HEK293T (cell line): Measurements from ENCODE around the gene SRPK3.

Source experiments
- CTCF ChIA-PET: fragments of 350-600 bp; formaldehyde crosslinking; extraction: SDS; loops from one replicate; lab custom pipeline; 2021; ENCODE audit warnings: antibody characterized with exemption, inconsistent platforms; lab: Yijun Ruan, JAX
- POLR2A ChIA-PET: fragments of 350-600 bp; formaldehyde crosslinking; extraction: SDS; loops from one replicate; lab custom pipeline; 2020; ENCODE audit warnings: antibody characterized with exemption, inconsistent platforms; lab: Yijun Ruan, JAX
- DNase-seq: peaks from one replicate; pipeline ENCODE4 v3.0.0; 2012; ENCODE audit warnings: mixed read lengths; ENCODE audit errors: extremely low spot score
- ARNT ChIP-seq: fragments of 450-650 bp; IDR thresholded peaks from 2 replicates; pipeline ENCODE4 v1.6.1; 2017; ENCODE audit warnings: mild to moderate bottlenecking
- BHLHE40 ChIP-seq: fragments of 450-650 bp; IDR thresholded peaks from 2 replicates; pipeline ENCODE4 v1.6.1; 2016; ENCODE audit warnings: mild to moderate bottlenecking, moderate library complexity, borderline replicate concordance
- CTBP1 ChIP-seq: fragments of 450-650 bp; IDR thresholded peaks from 2 replicates; pipeline ENCODE4 v1.6.1; 2016; ENCODE audit warnings: borderline replicate concordance
- ELF4 ChIP-seq: fragments of 450-650 bp; IDR thresholded peaks from 2 replicates; pipeline ENCODE4 v1.6.1; 2017; ENCODE audit warnings: antibody characterized with exemption
- FOXA1 ChIP-seq: fragments of 450-650 bp; IDR thresholded peaks from 2 replicates; pipeline ENCODE4 v1.6.1; 2016; ENCODE audit warnings: mild to moderate bottlenecking
- FOXK2 ChIP-seq: fragments of 450-650 bp; IDR thresholded peaks from 2 replicates; pipeline ENCODE4 v1.6.1; 2016; ENCODE audit warnings: mild to moderate bottlenecking
- FOXM1 ChIP-seq: fragments of 450-650 bp; IDR thresholded peaks from 2 replicates; pipeline ENCODE4 v1.6.1; 2017; ENCODE audit warnings: mild to moderate bottlenecking, borderline replicate concordance
- HDGF ChIP-seq: fragments of 450-650 bp; IDR thresholded peaks from 2 replicates; pipeline ENCODE4 v1.6.1; 2017; ENCODE audit warnings: antibody characterized with exemption, borderline replicate concordance
- L3MBTL2 ChIP-seq: fragments of 450-650 bp; conservative IDR thresholded peaks from 2 replicates; pipeline ENCODE4 v1.6.1; 2016; ENCODE audit warnings: mild to moderate bottlenecking
- LEF1 ChIP-seq: fragments of 450-650 bp; IDR thresholded peaks from 2 replicates; pipeline ENCODE4 v1.6.1; 2017; ENCODE audit warnings: mild to moderate bottlenecking, borderline replicate concordance
- NFRKB ChIP-seq: fragments of 450-650 bp; IDR thresholded peaks from 2 replicates; pipeline ENCODE4 v1.6.1; 2016; ENCODE audit warnings: mild to moderate bottlenecking, moderate library complexity
- PKNOX1 ChIP-seq: fragments of 450-650 bp; IDR thresholded peaks from 2 replicates; pipeline ENCODE4 v1.6.1; 2016
- SP1 ChIP-seq: fragments of 450-650 bp; IDR thresholded peaks from 2 replicates; pipeline ENCODE4 v1.6.1; 2017
- SUZ12 ChIP-seq: fragments of 450-650 bp; IDR thresholded peaks from 2 replicates; pipeline ENCODE4 v1.6.1; 2016; ENCODE audit warnings: mild to moderate bottlenecking
- TARDBP ChIP-seq: fragments of 450-650 bp; IDR thresholded peaks from 2 replicates; pipeline ENCODE4 v1.6.1; 2016
- ZNF384 ChIP-seq: fragments of 450-650 bp; IDR thresholded peaks from 2 replicates; pipeline ENCODE4 v1.6.1; 2016

The SRPK3 gene

GRCh38 chrX:153766098-153766817 is 14.6 kb upstream of the SRPK3 start:
- POLR2A ChIA-PET, result interaction anchor here (1.0 to 2.2 kb wide), 3 partner anchors 161 to 181 kb away, joined by 3 to 7 read pairs (median 3); no protein-coding TSS in a partner anchor
- CTCF ChIA-PET, result interaction anchor here (0.7 to 2.2 kb wide), 3 partner anchors 157 to 180 kb away, joined by 3 to 10 read pairs (median 3); no protein-coding TSS in a partner anchor

GRCh38 chrX:153766871-153767673 is 13.8 kb upstream of the SRPK3 start:
- ChIA-PET POLR2A (interaction anchor here (0.9 to 2.2 kb wide), 3 partner anchors 160 to 193 kb away, joined by 3 to 7 read pairs (median 3); no protein-coding TSS in a partner anchor), CTCF (interaction anchor here (0.6 to 2.2 kb wide), 4 partner anchors 35 to 180 kb away, joined by 3 to 10 read pairs (median 3); no protein-coding TSS in a partner anchor)
- no peak for DNase-seq
- TF ChIP-seq SP1 (no peak), L3MBTL2 (no peak), FOXM1 (no peak), ARNT (no peak), ELF4 (no peak), TARDBP (no peak), LEF1 (no peak), HDGF (no peak), SUZ12 (no peak), NFRKB (no peak), ZNF384 (no peak), FOXA1 (no peak), BHLHE40 (no peak), FOXK2 (no peak), CTBP1 (no peak), PKNOX1 (no peak)

More at GRCh38 chrX:153766098-153766817, 14.6 kb upstream of the SRPK3 start:
- no peak for DNase-seq
- no peak for TF ChIP-seq NFRKB
- no peak for TF ChIP-seq HDGF
- TF ChIP-seq L3MBTL2, result no peak
- no peak for TF ChIP-seq CTBP1
- TF ChIP-seq PKNOX1, result no peak
- TF ChIP-seq SP1, result no peak
- no peak for TF ChIP-seq SUZ12
- TF ChIP-seq FOXA1, result no peak
- no peak for TF ChIP-seq BHLHE40
- TF ChIP-seq ZNF384, result no peak
- no peak for TF ChIP-seq FOXM1
- no peak for TF ChIP-seq LEF1
- TF ChIP-seq TARDBP, result no peak
- TF ChIP-seq ARNT, result no peak
- TF ChIP-seq ELF4, result no peak
- no peak for TF ChIP-seq FOXK2

- ChIA-PET POLR2A (interaction anchor here (0.9 to 2.2 kb wide), 2 partner anchors 161 to 193 kb away, joined by 3 to 7 read pairs; no protein-coding TSS in a partner anchor), CTCF (interaction anchor here (1.0 kb wide), 1 partner anchor 155 kb away, joined by 3 read pairs; no protein-coding TSS in a partner anchor)
- no peak for DNase-seq
- no peak for TF ChIP-seq FOXM1
- TF ChIP-seq ZNF384, result no peak
- no peak for TF ChIP-seq HDGF
- TF ChIP-seq LEF1, result no peak
- no peak for TF ChIP-seq PKNOX1
- no peak for TF ChIP-seq FOXA1
- no peak for TF ChIP-seq NFRKB
- no peak for TF ChIP-seq ELF4
- no peak for TF ChIP-seq SUZ12
- no peak for TF ChIP-seq L3MBTL2
- TF ChIP-seq ARNT, result no peak
- TF ChIP-seq BHLHE40, result no peak
- TF ChIP-seq CTBP1, result no peak
- TF ChIP-seq FOXK2, result no peak
- TF ChIP-seq TARDBP, result no peak
- no peak for TF ChIP-seq SP1
Observed at GRCh38 chrX:153767674-153768055, 13.2 kb upstream of the SRPK3 start.

- TF ChIP-seq FOXM1, result no peak
- TF ChIP-seq FOXK2, result no peak
- TF ChIP-seq CTBP1, result no peak
- POLR2A ChIA-PET, result no interaction called here
- CTCF ChIA-PET, result no interaction called here
Observed at GRCh38 chrX:153768311-153769157, 12.3 kb upstream of the SRPK3 start.

More at GRCh38 chrX:153768311-153769157, 12.3 kb upstream of the SRPK3 start:
- no peak for DNase-seq
